Thoracic aorta (tissue), 2 donors: Measurements from ENCODE around the gene PPP2R5C. TPM values are rescaled to one million over a fixed set of nuclear protein-coding genes. Genes with fewer than 3 reads are reported as not detected.

Experiments
- ATAC-seq: fragments of 150-250 bp; one replicate; pipeline ENCODE4 v1.8.0; 2017; ENCODE audit warnings: low read depth; ENCODE audit not compliant: insufficient number of reproducible peaks, low FRiP score
- DNase-seq: peaks from one replicate; pipeline ENCODE4 v3.0.0-alpha.2; 2020; ENCODE audit warnings: low spot score
- H3K27ac ChIP-seq, 2 donors: fragments of 200-600 bp; sonication (generic); 1 replicate in 1 of 2; 2 replicates in 1 of 2; pipeline ENCODE4 v1.5.1; 2016; ENCODE audit warnings: mild to moderate bottlenecking in 2 of 2, moderate library complexity in 2 of 2
- H3K27me3 ChIP-seq: fragments of 200-600 bp; sonication (generic); replicated peaks from 2 replicates; pipeline ENCODE4 v1.6.0; 2016; ENCODE audit warnings: mild to moderate bottlenecking; ENCODE audit not compliant: insufficient read depth
- H3K36me3 ChIP-seq: fragments of 200-600 bp; sonication (generic); one replicate; pipeline ENCODE4 v1.5.1; 2016
- H3K4me1 ChIP-seq, 2 donors: fragments of 200-600 bp; sonication (generic); 1 replicate in 1 of 2; 2 replicates in 1 of 2; pipeline versions ENCODE4 v1.5.1 to v1.6.0; 2016; ENCODE audit warnings: low read depth in 2 of 2, mild to moderate bottlenecking in 1 of 2; ENCODE audit not compliant: control insufficient read depth in 1 of 2
- H3K4me3 ChIP-seq: fragments of 200-600 bp; sonication (generic); 2 replicates; pipeline ENCODE4 v1.5.1; 2016; ENCODE audit warnings: mild to moderate bottlenecking
- H3K9me3 ChIP-seq: fragments of 200-600 bp; sonication (generic); 2 replicates; pipeline ENCODE4 v1.5.1; 2016
- total RNA-seq, 2 donors: library from RNA; depleted of rRNA; stranded (reverse); fragments of >200 nt; gene quantifications; one replicate each; pipeline versions ENCODE4 v1.1.0 to v1.2.3, GENCODE V29; 2016
- TF ChIP-seq, protein P1 (sequence below): fragments of 200-600 bp; sonication (generic); IDR thresholded peaks from one replicate; pipeline ENCODE4 v1.5.1; 2019; ENCODE audit warnings: antibody characterized with exemption

Gene PPP2R5C
- total RNA-seq, 2 donors from 2014 or later, result 97.2 to 341 TPM

DNA sequence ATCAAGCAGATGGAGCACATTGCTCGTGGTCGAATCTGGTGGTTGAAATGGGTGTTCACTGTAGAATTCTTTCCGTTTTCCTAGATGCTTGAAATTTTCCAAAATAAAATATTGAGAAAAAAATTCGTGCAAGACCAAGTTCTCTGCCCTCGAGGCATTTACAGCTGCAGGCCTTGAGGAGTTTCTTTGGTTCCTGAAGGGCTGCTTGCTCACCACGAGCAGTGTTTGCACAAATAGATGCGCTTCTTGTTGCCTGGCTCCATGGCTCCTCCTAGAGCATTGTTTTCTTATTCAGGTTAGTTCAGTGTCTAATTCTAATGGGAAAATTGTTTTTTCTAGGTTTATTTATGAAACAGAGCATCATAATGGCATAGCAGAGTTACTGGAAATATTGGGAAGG, 128.4 kb downstream of the PPP2R5C start:
- TF ChIP-seq, protein P1, sequence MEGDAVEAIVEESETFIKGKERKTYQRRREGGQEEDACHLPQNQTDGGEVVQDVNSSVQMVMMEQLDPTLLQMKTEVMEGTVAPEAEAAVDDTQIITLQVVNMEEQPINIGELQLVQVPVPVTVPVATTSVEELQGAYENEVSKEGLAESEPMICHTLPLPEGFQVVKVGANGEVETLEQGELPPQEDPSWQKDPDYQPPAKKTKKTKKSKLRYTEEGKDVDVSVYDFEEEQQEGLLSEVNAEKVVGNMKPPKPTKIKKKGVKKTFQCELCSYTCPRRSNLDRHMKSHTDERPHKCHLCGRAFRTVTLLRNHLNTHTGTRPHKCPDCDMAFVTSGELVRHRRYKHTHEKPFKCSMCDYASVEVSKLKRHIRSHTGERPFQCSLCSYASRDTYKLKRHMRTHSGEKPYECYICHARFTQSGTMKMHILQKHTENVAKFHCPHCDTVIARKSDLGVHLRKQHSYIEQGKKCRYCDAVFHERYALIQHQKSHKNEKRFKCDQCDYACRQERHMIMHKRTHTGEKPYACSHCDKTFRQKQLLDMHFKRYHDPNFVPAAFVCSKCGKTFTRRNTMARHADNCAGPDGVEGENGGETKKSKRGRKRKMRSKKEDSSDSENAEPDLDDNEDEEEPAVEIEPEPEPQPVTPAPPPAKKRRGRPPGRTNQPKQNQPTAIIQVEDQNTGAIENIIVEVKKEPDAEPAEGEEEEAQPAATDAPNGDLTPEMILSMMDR, result no peak
- DNase-seq, result no peak
- Histone ChIP-seq H3K9me3 (no peaks in the 10 kb centered on the region), H3K27me3 (no peaks in the 10 kb centered on the region), H3K4me1 (no peaks in the 10 kb centered on the region), H3K36me3 (peaks cover 42% of the 10 kb centered on the region), H3K4me3 (no peak overlapping the region), H3K27ac (no peak overlapping the region)
- ATAC-seq, result no peak

DNA sequence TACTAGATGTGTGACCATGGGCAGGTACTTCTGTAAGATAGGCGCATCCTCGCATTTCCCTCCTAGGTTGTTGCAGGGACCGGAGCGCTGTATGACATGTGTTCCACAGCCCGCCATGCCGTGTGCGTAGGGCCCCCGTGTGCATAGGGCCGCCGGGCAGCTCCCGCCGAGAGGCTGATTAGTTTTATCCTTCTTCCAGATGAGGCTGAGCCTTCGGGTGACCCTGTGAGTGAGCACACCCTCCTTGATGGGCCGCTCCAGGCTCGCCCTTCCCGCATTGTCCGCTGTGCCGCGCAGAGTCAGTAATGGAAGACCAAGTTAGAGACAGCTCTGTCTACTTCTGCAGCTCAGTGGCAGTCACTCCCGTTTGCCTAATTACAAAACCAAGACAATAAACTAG, 130.0 kb downstream of the PPP2R5C start:
- ATAC-seq (no peak), DNase-seq (no peak)
- Histone ChIP-seq H3K4me1 (no peaks in the 10 kb centered on the region), H3K27me3 (no peaks in the 10 kb centered on the region), H3K36me3 (peaks cover 40% of the 10 kb centered on the region), H3K27ac (no peak overlapping the region), H3K4me3 (no peak overlapping the region), H3K9me3 (no peaks in the 10 kb centered on the region)
- TF ChIP-seq, protein P1, result no peak

DNA sequence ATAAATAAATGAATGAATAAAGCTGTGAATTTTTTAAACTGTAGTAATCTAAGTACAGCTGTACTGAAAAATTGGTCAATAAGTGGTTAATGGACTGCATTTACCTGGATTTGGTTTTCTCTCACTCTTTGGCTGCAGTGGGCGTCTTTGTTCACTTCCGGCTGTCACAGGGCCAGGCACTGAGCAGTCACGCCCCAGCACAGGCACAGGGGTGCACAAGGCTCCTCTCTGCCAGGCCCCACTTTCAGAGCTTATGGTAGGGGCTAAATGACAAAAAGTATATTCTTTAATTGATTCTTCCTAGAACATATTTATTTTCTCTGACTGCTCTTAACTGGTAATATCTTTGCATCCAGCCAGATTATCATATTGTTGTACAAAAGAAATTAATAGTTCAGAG, 132.2 kb downstream of the PPP2R5C start:
- Histone ChIP-seq H3K27ac (no peak overlapping the region), H3K36me3 (peaks cover 39% of the 10 kb centered on the region), H3K9me3 (no peaks in the 10 kb centered on the region), H3K27me3 (no peaks in the 10 kb centered on the region), H3K4me3 (no peak overlapping the region), H3K4me1 (no peaks in the 10 kb centered on the region)
- ATAC-seq, result no peak
- DNase-seq, result no peak
- TF ChIP-seq, protein P1, result no peak

GRCh38 chr14:101894365-101895081, 133.0 kb downstream of the PPP2R5C start:
- ATAC-seq, result no peak

GRCh38 chr14:101895256-101895655, 133.7 kb downstream of the PPP2R5C start:
- no peak overlapping the region for H3K4me3 ChIP-seq
- peaks cover 44% of the 10 kb centered on the region for H3K36me3 ChIP-seq
- H3K27me3 ChIP-seq, result no peaks in the 10 kb centered on the region
- no peaks in the 10 kb centered on the region for H3K4me1 ChIP-seq
- TF ChIP-seq, protein P1, result no peak
- ATAC-seq, result no peak
- no peak overlapping the region for H3K27ac ChIP-seq
- no peaks in the 10 kb centered on the region for H3K9me3 ChIP-seq
- DNase-seq, result no peak

More at GRCh38 chr14:101894365-101895081, 133.0 kb downstream of the PPP2R5C start:
- H3K4me1 ChIP-seq, result no peaks in the 10 kb centered on the region
- H3K4me3 ChIP-seq, result no peak overlapping the region
- TF ChIP-seq, protein P1, result no peak
- H3K27me3 ChIP-seq, result no peaks in the 10 kb centered on the region
- no peak overlapping the region for H3K27ac ChIP-seq
- H3K36me3 ChIP-seq, result peaks cover 41% of the 10 kb centered on the region
- H3K9me3 ChIP-seq, result no peaks in the 10 kb centered on the region
- DNase-seq, result no peak
